ENCODE measurements around the gene LCE2D.
"Not testable (repeated sequence)": the region's sequence is repeated elsewhere in the genome, so short reads cannot be mapped to it uniquely, and the experiment has no call there.

LCE2D gene, protein sequence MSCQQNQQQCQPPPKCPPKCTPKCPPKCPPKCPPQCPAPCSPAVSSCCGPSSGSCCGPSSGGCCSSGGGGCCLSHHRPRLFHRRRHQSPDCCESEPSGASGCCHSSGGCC

DNA sequence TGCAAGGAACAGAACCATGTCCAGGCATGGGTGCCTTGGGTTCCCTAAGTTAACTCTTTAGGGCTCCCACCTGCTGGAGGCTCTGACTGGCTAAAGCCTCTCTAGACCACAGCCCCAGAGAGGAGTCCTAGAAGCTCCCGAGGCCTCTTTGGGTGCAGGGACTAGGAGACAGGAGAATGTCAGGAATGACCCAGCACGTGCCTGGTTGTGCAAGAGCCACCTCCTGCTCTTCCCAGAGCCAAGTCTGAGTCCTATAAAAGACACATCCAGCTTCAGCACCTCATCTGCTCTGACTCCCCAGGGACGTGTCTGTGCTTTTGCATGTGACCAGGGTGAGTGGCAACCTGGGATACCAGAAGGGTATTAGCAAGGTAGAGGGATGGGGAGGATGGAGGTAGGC, at the start of gene LCE2D:
Gene LCE2D (plus strand): TSS at position 283 of the 400 bp plus-strand sequence. CDS start 726 bp downstream, outside the sequence.
- no peak for DNase-seq (ENCODE audit: low read depth in 2 of 2)

DNA sequence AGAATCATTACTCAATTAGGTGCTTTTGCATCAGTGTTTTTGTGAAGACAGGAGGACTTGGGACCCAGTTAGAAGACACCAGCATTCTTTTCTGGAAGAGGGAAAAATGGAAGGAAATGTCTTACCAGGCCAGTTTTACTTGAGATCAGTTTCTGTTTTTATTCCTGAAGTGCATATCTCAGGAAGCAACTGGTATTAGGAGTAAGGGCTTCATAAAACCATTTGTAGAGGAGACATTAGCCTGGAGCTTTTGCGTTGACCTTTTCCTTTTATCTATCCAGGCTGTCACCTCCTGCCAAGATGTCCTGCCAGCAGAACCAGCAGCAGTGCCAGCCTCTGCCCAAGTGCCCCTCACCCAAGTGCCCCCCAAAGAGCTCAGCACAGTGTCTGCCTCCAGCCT, 49.7 kb upstream of the LCE2D start, which contains the start of gene LCE3B:
Gene LCE3B (plus strand): TSS at position 301 of the 400 bp plus-strand sequence. CDS start 0 bp downstream, at position 301.
- no peak for DNase-seq (ENCODE audit: low read depth in 2 of 2)

DNA sequence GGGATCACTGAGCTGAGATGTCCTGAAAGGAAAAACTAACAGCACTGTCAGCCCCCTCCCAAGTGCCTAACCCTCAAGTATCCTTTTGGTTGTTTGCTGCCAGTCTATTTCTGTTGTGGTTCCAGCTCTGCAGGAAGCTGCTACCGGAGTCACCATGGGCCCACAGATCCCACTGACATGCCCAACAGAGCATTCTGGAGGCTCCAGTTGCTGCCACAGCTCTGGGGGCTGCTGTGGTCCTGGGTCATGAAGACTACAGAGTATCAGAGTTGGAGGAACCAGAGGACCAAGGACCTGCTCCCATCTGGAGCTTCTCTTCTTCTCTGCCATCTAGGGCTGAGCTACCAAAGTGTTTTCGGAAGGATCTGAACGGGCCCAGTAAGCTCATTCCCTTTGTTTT, 41.2 kb upstream of the LCE2D start:
- no peak for DNase-seq (ENCODE audit: low read depth in 2 of 2)

DNA sequence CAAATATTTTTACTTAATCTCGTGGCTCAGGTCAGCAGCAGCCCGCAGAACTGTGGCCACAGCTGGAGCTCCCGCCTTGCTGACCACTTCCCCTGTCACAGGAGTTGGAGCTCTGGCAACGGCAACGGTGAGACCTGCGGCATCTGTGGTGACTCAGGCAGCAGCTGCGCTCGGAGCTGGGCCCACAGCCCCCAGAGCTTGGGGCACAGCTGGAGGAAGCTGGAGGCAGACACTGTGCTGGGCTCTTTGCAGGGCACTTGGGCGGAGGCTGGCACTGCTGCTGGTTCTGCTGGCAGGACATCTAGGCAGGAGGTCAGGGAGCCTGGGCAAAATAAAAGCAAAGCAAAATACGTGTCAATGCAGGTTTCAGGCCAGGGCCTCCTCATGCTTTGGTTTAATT, 40.4 kb upstream of the LCE2D start, which contains the start of gene LCE3A:
Gene LCE3A (minus strand): TSS at position 301 of the 400 bp plus-strand sequence. CDS start 0 bp downstream, at position 301.
- DNase-seq (ENCODE audit: low read depth in 2 of 2): no peak

DNA sequence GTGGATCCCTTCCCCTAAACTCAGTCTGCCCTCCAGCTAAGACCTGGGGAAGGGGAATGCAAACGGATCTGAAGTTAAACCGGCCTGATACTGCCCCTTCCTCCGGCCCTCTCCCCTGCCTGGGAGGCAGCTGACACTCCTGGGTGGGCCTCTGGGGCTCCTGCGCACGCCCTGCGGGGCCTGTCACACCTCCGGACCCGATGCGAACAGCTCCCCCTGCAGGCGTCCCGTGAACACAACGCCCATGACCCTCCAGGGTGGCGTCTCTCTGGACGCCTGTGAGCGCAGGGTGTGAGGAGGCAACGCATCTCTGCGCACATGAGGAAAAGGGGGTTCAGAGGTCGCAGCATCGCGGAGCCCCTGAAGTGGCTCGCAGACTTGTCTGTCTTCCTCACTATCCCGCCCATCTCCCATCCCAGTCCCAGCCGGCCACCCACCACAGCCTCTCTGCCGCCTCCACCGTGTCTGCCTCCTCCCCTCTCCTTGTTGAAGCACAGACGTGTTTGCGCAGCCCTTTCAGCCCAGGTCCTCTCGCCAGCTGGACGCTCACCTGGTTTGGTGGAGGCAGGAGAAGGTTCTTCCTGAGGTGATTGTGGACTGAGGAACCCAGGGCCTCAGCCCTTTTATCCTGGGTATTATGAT, 39.9 kb upstream of the LCE2D start:
- DNase-seq (ENCODE audit: low read depth in 2 of 2): no peak

DNA sequence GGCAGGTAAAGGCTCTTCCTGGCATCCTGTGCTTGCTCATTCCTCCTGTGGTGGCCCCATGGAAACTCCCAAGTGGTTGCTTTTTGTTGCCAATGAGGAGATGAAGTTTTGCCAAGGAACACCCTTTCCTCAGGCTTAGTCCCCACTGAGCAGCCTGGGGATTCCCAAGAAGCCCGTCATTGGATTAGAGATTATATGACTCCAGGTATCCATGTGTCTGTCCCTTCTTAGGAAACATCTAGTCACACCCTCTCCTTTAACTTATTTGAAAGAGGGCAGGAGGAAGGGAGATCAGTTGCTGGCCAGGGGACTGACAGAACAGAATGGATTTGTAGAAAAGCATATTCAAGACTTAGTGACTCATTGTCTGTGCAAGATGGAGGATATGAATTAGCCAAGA, 36.4 kb upstream of the LCE2D start:
- no peak for DNase-seq (ENCODE audit: low read depth in 2 of 2)

DNA sequence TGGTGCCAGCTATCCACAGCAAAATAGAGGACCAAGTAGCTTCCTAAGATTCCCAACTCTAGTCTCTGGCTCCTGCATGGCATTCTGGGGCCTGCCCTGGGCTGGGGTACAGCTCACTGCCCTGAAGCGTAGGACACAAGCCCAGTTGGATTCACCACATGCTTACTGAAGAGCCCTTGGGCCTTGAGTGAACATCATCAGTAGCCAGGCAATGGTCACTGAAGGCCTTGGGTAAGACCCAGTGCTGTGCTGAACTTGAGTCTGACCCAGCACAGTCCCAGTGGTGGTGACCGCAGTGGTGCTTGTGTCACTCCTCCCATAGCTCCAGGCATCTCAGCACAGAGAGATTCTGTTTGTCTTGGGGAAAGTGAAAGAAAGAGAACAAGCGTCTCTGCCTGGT, 32.6 kb upstream of the LCE2D start:
- DNase-seq (ENCODE audit: low read depth in 2 of 2): no peak

DNA sequence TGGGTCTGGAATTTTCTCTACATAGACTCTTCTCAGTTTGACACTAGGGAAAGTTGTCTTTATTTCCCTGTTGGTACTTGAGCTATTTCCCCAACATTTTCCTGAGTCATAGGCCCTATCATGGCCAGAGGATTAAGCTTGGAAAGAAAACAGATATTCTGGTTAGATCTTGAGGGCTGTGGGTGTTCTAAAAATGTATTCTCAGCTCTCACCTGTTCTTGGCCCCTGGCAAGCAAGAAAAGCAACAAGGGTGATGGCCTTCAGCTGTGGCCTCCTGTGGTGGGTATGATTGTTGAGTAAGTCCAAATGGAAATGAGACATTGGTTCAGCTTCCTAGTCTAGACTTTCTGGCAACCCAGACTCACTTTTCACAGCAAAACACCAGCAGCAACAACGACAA, 22.8 kb upstream of the LCE2D start:
- no peak for DNase-seq (ENCODE audit: low read depth in 2 of 2)

DNA sequence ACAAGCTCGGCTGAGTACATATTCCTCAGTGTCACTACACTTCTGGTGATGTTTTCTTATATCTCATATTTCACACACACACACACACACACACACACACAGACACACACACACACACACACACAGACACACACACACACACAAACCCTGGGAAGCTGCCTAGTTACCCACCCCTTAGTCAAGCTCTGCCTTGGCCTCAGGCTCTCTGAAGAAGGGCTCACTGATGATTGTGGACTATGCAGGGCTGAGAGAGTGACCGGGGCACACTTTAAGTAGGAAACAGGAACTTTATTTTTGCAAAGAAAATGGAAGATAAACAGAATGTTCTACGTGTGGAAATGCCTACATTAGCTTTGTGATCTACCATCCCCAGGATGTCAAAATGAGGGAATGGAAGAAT, 19.2 kb upstream of the LCE2D start:
- no peak for DNase-seq (ENCODE audit: low read depth in 2 of 2)

DNA sequence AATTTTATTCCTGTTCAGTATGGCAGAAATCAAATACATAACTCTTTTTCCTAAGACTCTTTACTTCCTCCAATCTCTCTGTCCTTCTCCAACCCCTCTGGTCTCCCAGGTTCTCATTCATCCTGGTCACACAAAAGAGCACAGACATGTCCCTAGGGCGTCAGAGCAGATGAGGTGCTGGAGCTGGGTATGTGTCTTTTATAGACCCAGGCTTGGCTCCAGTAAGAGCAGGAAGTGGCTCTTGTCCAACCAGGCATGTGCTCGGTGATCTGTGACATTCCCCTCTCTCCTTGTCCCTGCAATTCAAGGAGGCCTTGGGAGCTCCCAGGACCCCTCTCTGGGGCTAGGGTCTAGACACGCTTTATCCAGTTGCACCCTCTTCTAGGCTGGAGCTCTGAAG, 18.0 kb upstream of the LCE2D start:
- DNase-seq (ENCODE audit: low read depth in 2 of 2): no peak

DNA sequence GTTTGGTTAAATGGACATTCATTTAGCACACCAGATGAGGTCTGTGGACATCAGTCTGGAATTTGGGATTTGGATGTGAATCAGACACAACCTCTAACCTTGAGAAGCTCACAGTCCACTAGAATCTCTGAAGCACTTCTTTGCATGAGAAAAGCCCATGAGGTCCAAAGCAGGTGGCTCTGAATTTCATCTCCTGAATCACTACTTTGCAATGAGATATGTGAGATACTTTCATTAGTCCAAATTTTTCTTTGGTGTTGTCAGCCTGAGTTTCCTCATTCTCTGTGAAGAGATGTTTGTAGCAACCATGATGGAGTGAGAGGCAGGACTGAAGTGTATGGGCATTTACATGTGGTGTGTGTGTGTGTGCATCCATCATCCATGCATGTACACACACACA, 16.5 kb upstream of the LCE2D start:
- no peak for DNase-seq (ENCODE audit: low read depth in 2 of 2)

DNA sequence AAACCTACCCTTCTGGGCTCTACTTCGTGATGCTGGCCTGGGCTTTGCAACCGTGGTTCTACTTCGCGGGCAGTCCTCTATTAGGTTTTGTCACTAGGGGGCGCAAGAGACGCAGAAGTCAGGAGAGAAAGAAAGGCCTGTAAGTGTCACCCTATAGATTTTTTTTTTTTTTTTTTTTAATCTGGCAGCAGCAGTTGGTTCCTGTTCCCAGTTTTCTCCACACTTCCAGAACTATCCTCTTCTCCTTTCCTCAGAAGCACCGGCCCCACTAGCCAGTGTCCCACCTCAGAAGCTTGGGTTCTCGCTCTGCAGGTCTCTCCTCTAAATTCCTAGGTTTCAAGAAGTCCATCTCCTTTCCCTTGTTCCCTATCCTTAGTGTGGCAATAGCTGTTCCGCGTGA, 9.1 kb upstream of the LCE2D start:
- DNase-seq (ENCODE audit: low read depth in 2 of 2): peak in 1 of 2 donors; percentile 8

DNA sequence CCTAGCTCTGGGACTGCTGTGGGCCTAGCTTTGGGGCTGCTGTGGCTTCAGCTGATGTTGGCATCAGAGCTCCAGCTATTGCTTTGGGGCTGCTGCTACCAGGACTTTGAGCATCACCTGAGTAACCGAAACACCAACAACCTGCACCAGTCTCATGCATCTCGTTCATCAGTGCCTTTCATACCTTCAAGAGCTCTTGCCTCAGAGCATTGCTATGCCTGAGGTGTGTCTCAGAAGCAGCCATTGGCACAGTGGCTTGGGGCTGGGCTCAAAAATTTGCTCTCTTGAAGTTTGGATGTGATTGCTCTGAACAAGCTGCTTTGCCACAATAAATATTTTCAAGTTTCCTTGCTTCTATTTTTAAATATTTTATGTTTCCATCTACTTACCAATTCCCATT, 6.7 kb upstream of the LCE2D start:
- DNase-seq (ENCODE audit: low read depth in 2 of 2): no peak

DNA sequence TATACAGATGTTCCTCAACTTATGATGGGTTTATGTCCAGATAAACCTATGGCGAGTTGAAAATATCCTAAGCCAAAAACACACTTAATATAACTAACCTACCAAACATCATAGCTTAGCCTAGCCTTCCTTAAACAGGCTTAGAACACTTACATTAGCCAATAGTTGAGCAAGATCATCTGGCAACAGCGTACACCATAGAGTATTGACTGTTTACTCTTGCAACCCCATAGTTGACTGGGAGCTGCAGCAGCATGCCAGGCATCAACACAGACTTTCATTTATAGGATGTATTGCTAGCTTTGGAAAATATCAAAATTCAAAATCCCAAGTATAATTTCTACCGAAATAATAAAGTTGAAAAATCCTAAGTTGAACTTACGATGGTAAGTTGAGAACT, 5.5 kb upstream of the LCE2D start:
- no peak for DNase-seq (ENCODE audit: low read depth in 2 of 2)

DNA sequence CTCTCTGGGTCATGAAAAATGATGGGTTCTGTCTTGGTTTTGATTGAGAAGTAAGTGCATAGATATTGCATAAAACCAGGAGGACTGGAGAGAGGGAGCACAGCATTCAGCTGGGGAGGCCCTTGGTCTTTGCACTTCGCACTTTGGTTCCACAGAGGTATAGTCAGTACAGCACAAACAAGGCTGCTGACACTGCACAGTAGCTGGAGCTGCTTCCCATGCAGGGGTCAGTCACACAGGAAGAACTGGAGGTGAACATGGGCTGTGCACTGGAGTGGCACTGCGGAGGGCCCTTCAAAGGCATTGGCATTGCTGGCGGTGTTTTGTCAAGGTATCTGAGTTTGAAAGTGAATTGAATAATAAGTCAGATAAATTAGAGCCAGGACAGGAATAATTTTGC, 4.5 kb upstream of the LCE2D start:
- no peak for DNase-seq (ENCODE audit: low read depth in 2 of 2)

DNA sequence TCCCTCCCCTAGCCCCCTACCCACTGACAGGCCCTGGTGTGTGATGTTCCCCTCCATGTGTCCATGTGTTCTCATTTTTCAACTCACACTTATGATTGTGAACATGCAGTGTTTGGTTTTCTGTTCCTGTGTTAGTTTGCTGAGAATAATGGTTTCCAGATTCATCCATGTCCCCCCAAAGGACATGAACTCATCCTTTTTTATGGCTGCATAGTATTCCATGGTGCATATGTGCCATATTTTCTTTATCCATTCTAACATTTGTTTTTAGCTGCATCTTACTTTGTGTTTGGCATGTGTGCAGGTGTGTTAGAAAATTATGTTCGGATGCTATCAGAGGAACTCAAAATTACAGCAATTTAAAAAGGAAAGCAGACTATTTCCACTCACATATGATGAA, 3.0 kb downstream of the LCE2D start:
- not testable (repeated sequence) for DNase-seq (ENCODE audit: low read depth in 2 of 2)

DNA sequence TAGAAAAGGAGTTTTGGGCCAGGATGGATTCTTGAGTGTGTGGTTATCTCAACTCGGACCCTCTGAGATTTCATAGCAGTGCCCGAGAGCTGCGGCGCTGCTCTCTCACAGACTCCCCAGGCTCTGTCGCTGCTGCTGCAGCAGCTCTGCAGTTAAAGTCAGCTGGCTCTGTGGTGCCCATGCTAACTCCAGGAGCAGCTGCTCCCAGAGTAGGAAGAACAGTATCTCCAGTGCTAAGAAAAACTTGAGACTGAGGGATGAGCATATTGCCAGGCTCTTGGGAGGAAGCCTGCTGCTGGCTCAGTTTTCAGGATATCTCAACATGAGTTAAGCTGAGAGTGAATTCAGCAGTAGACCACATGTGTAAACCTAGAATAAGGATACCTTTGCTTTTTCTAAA, 4.5 kb downstream of the LCE2D start:
- DNase-seq (ENCODE audit: low read depth in 2 of 2): no peak

DNA sequence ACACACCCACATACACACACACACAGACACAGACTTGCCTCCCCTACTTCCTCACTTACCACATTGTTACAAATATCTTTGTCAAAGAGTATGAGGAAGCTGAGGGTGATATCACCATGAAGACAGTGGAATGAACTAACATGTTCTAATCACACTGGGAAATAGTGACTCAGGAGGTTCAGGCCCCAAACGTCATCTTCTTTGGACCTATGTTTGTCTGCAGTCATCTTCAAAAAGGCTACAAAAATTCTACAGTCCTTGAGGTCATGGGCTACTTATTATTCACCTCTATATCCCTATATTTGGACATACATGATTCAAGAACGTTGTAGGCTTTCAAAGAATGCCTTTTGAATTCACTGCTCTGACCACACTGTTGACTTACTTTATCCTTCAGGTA, 9.8 kb downstream of the LCE2D start:
- no peak for DNase-seq (ENCODE audit: low read depth in 2 of 2)

DNA sequence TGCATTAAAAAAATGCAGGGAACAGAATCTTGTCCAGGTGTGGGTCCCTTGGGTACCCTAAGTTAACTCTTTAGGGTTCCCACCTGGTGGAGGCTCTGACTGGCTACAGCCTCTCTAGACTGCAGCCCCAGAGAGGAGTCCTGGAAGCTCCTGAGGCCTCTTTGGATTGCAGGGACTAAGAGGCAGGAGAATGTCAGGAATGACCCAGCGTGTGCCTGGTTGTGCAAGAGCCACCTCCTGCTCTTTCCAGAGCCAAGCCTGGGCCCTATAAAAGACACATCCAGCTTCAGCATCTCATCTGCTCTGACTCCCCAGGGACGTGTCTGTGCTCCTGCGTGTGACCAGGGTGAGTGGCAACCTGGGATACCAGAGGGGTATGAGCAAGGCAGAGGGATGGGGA, 11.8 kb downstream of the LCE2D start, which contains the start of gene LCE2C:
Gene LCE2C (plus strand): TSS at position 297 of the 400 bp plus-strand sequence. CDS start 737 bp downstream, outside the sequence.
- DNase-seq (ENCODE audit: low read depth in 2 of 2): not testable (repeated sequence)

DNA sequence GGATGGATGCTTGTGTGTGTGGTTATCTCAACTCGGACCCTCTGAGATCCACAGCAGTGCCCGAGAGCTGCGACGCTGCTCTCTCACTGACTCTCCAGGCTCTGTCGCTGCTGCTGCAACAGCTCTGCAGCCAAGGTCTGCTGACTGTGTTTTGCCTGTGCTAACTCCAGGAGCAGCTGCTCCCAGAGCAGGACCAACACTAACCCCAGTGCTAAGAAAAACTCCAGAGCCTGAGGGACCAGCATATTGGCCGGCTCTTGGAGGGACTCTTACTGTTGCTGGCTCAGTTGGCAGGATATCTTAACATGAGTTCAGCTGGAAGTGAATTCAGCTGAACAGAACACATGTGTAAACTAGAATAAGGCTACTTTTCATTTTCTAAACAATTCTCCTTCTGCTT, 16.3 kb downstream of the LCE2D start:
- DNase-seq (ENCODE audit: low read depth in 2 of 2): no peak

DNA sequence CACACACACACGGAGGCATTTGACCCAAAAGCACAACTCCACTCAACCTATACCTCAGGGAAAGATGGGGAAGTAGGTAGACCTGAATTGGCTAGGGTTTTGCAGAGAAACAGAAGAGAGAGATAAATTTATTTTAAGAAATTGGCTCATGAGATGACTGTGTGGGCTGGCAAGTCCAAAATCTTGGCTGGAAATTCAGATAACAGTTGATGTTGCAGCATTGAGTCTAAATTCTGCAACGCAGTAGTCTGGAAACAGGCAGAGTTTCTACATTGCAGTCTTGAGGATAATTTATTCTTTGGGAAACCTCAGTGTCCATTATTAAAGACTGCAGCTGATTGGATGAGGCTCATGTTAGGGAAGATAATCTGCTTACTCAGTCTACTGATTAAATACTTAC, 18.4 kb downstream of the LCE2D start:
- no peak for DNase-seq (ENCODE audit: low read depth in 2 of 2)

DNA sequence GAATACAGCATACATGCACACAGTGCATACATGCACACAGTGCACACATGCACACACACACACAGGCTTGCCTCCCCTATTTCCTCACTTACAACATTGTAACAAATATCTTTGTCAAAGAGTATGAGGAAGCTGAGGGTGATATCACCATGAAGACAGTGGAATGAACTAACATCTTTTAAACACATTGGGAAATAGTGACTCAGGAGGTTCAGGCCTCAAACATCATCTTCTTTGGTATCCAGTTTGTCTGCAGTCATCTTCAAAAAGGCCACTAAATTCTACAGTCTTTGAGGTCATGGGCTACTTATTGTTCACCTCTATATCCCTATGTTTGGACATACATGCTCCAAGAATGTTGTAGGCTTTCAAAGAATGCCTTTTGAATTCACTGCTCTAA, 20.7 kb downstream of the LCE2D start:
- no peak for DNase-seq (ENCODE audit: low read depth in 2 of 2)

DNA sequence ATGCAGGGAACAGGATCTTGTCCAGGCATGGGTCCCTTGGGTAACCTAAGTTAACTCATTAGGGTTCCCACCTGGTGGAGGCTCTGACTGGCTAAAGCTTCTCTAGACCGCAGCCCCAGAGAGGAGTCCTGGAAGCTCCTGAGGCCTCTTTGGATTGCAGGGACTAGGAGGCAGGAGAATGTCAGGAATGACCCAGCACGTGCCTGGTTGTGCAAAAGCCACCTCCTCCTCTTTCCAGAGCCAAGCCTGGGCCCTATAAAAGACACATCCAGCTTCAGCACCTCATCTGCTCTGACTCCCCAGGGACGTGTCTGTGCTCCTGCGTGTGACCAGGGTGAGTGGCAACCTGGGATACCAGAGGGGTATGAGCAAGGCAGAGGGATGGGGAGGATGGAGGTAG, 22.6 kb downstream of the LCE2D start, which contains the start of gene LCE2B:
Gene LCE2B (plus strand): TSS at position 301 of the 400 bp plus-strand sequence. CDS start 721 bp downstream, outside the sequence.
- DNase-seq (ENCODE audit: low read depth in 2 of 2): not testable (repeated sequence)
